PC-9 (cell line): Measurements from ENCODE around the gene KCNJ16. TPM values are rescaled to one million over a fixed set of nuclear protein-coding genes. Genes with fewer than 3 reads are reported as not detected.

Experiments
- BruUV-seq: library from RNA; stranded (reverse); fragments of 400-500 nt; replicated peaks from 2 replicates; lab custom pipeline; 2021; lab: Mats Ljungman, UMichigan
- CTCF ChIA-PET: fragments of 300-600 bp; sonication (Branson Sonifier 250); formaldehyde crosslinking; loops from one replicate; lab custom pipeline; 2022; ENCODE audit warnings: antibody characterized with exemption; lab: Charles Lee
- POLR2A ChIA-PET: fragments of 300-600 bp; sonication (Branson Sonifier 250); formaldehyde crosslinking; loops from one replicate; lab custom pipeline; 2022; ENCODE audit warnings: antibody characterized with exemption; ENCODE audit not compliant: unreplicated experiment; lab: Charles Lee
- DNase-seq, 2 experiments: peaks; one replicate each; pipeline versions ENCODE4 v3.0.0 to v3.0.0-alpha.2; 2015 to 2022; ENCODE audit warnings: mixed read lengths in 1 of 2
- H2AFZ ChIP-seq: fragments of 200-600 bp; sonication (generic); 2 replicates; pipeline ENCODE4 v1.8.1; 2017; ENCODE audit warnings: antibody characterized with exemption
- H3F3A ChIP-seq: fragments of 200-600 bp; sonication (generic); 2 replicates; pipeline ENCODE4 v1.8.1; 2017; ENCODE audit warnings: antibody characterized with exemption, mild to moderate bottlenecking, low read depth; ENCODE audit not compliant: insufficient read depth
- H3K27ac ChIP-seq: fragments of 200-600 bp; sonication (generic); 2 replicates; pipeline ENCODE4 v1.6.1; 2016; ENCODE audit warnings: mixed run types
- H3K27me3 ChIP-seq: fragments of 200-600 bp; sonication (generic); 2 replicates; pipeline ENCODE4 v1.6.1; 2016; ENCODE audit warnings: low read depth, mixed run types; ENCODE audit not compliant: insufficient read depth
- H3K36me3 ChIP-seq: fragments of 200-600 bp; sonication (generic); 2 replicates; pipeline ENCODE4 v1.6.1; 2016; ENCODE audit warnings: low read depth, mixed run types
- H3K4me1 ChIP-seq: fragments of 200-600 bp; sonication (generic); replicated peaks from 2 replicates; pipeline ENCODE4 v1.6.1; 2016; ENCODE audit warnings: mixed run types; ENCODE audit not compliant: insufficient read depth
- H3K4me2 ChIP-seq: fragments of 200-600 bp; sonication (generic); 2 replicates; pipeline ENCODE4 v1.6.1; 2017; ENCODE audit warnings: mixed run types
- H3K4me3 ChIP-seq: fragments of 200-600 bp; sonication (generic); 2 replicates; pipeline ENCODE4 v1.6.1; 2016; ENCODE audit warnings: mixed run types
- H3K79me2 ChIP-seq: fragments of 200-600 bp; sonication (generic); 2 replicates; pipeline ENCODE4 v1.6.1; 2017; ENCODE audit warnings: low read depth, mixed run types
- H3K9me2 ChIP-seq: fragments of 200-600 bp; sonication (generic); 2 replicates; pipeline ENCODE4 v1.8.1; 2017; ENCODE audit warnings: mild to moderate bottlenecking; ENCODE audit not compliant: insufficient read depth
- H3K9me3 ChIP-seq: fragments of 200-600 bp; sonication (generic); 2 replicates; pipeline ENCODE4 v1.8.1; 2016; ENCODE audit warnings: low read depth; ENCODE audit not compliant: insufficient read depth
- H4K20me1 ChIP-seq: fragments of 200-600 bp; sonication (generic); 2 replicates; pipeline ENCODE4 v1.8.1; 2017; ENCODE audit not compliant: insufficient read depth
- CTCF ChIP-seq: fragments of 200-600 bp; sonication (generic); conservative IDR thresholded peaks from 2 replicates; pipeline ENCODE4 v1.6.1; 2017; ENCODE audit warnings: mixed run types, antibody characterized with exemption, mild to moderate bottlenecking, moderate library complexity
- EZH2 ChIP-seq: fragments of 200-600 bp; sonication (generic); IDR thresholded peaks from 2 replicates; pipeline ENCODE4 v1.8.0; 2017; ENCODE audit warnings: antibody characterized with exemption, low read depth
- intact Hi-C: fragments of 100-400 bp; cut with micrococcal nuclease; formaldehyde crosslinking; loops from one replicate; pipeline ENCODE4 v1.10.0; 2022; ENCODE audit not compliant: unreplicated experiment
- total RNA-seq: library from RNA; stranded (reverse); gene quantifications from 2 replicates; pipeline ENCODE4 v1.2.3, GENCODE V29; 2021

Gene KCNJ16
- total RNA-seq, 1 experiment from 2014 or later, result not detected

- ChIA-PET POLR2A (no interaction called here), CTCF (no interaction called here)
- Histone ChIP-seq H3K27me3 (no peaks in the 10 kb centered on the region), H3K9me3 (no peaks in the 10 kb centered on the region), H3K9me2 (no peaks in the 10 kb centered on the region), H3F3A (no peaks in the 10 kb centered on the region; the same call in 1 of the 2 replicates), H3K4me3 (no peak overlapping the region), H3K4me2 (peak overlapping the region; percentile 18), H3K27ac (no peak overlapping the region), H3K4me1 (peaks cover 10% of the 10 kb centered on the region), H3K79me2 (no peaks in the 10 kb centered on the region), H2AFZ (peak overlapping the region; percentile 46; the same call in 1 of the 2 replicates), H3K36me3 (no peaks in the 10 kb centered on the region), H4K20me1 (no peaks in the 10 kb centered on the region)
- TF ChIP-seq CTCF (no peak), EZH2 (no peak)
- no peak for DNase-seq
- intact Hi-C loops, result no loop called here
- no TSS peak for BruUV-seq
Measured at GRCh38 chr17:70070305-70071027, 4.6 kb upstream of the KCNJ16 start.

- no peaks in the 10 kb centered on the region for H4K20me1 ChIP-seq
- intact Hi-C loops, result no loop called here
- no TSS peak for BruUV-seq
- H3K27ac ChIP-seq, result no peak overlapping the region
- no peaks in the 10 kb centered on the region for H3K79me2 ChIP-seq
- H2AFZ ChIP-seq, result no peak overlapping the region
- ChIA-PET POLR2A (no interaction called here), CTCF (no interaction called here)
- H3K9me3 ChIP-seq, result no peaks in the 10 kb centered on the region
- H3K36me3 ChIP-seq, result no peaks in the 10 kb centered on the region
- DNase-seq, result no peak
- no peak overlapping the region for H3K4me3 ChIP-seq
- H3K4me1 ChIP-seq, result peaks cover 10% of the 10 kb centered on the region
- H3F3A ChIP-seq, result no peaks in the 10 kb centered on the region; the same call in 1 of the 2 replicates
- H3K27me3 ChIP-seq, result no peaks in the 10 kb centered on the region
- TF ChIP-seq EZH2 (no peak), CTCF (no peak)
- no peak overlapping the region for H3K4me2 ChIP-seq
- no peaks in the 10 kb centered on the region for H3K9me2 ChIP-seq
Measured at GRCh38 chr17:70071127-70071526, 3.9 kb upstream of the KCNJ16 start.

GRCh38 chr17:70071620-70072019 lies 3.4 kb upstream of the KCNJ16 start:
- intact Hi-C loops, result no loop called here
- Histone ChIP-seq H2AFZ (no peak overlapping the region), H3K4me1 (peaks cover 10% of the 10 kb centered on the region), H3K9me3 (no peaks in the 10 kb centered on the region), H3K36me3 (no peaks in the 10 kb centered on the region), H3K9me2 (no peaks in the 10 kb centered on the region), H3F3A (no peaks in the 10 kb centered on the region; the same call in 1 of the 2 replicates), H3K79me2 (no peaks in the 10 kb centered on the region), H4K20me1 (no peaks in the 10 kb centered on the region), H3K4me2 (no peak overlapping the region), H3K4me3 (no peak overlapping the region), H3K27me3 (no peaks in the 10 kb centered on the region), H3K27ac (no peak overlapping the region)
- no peak for DNase-seq
- POLR2A ChIA-PET, result no interaction called here
- no TSS peak for BruUV-seq
- TF ChIP-seq EZH2, result no peak
- CTCF ChIA-PET, result no interaction called here
